ENCODE data around the gene EEFSEC. TPM values are rescaled to one million over a fixed set of nuclear protein-coding genes. Genes with fewer than 3 reads are reported as not detected.
A peak's percentile ranks its signal among the peaks of the same experiment; 100 is the strongest.

The EEFSEC gene
- total RNA-seq, 1 donor from 2014 or later = 15.6 TPM

- no peaks in the 10 kb centered on the region for H3K36me3 Mint-ChIP-seq (ENCODE audit: unreplicated experiment)
- DNase-seq (ENCODE audit: extremely low spot score, unreplicated experiment) = peak; percentile 8
- no peaks in the 10 kb centered on the region for H3K9me3 Mint-ChIP-seq (ENCODE audit: unreplicated experiment)
- TF ChIP-seq CTCF (IDR thresholded peaks at IDR 0.05) = no peak
- peaks cover 41% of the 10 kb centered on the region for H3K4me1 Mint-ChIP-seq (ENCODE audit: unreplicated experiment)
- no peak overlapping the region for H3K27ac Mint-ChIP-seq (ENCODE audit: unreplicated experiment)
- H3K27me3 Mint-ChIP-seq (ENCODE audit: unreplicated experiment) = no peaks in the 10 kb centered on the region
- H3K4me3 Mint-ChIP-seq (ENCODE audit: unreplicated experiment) = no peak overlapping the region
Observed at GRCh38 chr3:128235207-128235926, 82.1 kb downstream of the EEFSEC start.

DNA sequence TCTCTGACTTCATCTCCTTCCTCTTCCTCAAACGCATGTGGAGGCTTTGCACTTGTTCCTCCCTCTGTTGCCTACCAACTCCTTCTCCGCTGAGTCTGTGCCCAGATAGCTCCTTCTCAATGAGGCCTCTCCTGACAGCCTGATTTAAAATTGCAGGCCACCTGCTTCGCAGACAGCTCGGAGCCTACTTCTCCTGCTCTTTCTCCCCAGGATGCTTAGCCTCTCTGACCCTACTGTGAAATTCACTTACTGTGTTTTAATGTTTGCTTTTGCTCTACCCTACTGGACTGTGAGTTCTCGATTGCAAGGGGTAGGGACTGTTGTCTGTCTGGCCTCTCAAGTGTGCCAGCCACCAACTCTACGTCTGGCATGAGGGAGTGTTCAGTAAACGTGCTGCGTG lies 83.4 kb downstream of the EEFSEC start:
- H3K4me1 Mint-ChIP-seq (ENCODE audit: unreplicated experiment) = peaks cover 33% of the 10 kb centered on the region
- DNase-seq (ENCODE audit: extremely low spot score, unreplicated experiment) = peak; percentile 32
- TF ChIP-seq CTCF (IDR thresholded peaks at IDR 0.05) = no peak
- no peak overlapping the region for H3K27ac Mint-ChIP-seq (ENCODE audit: unreplicated experiment)
- no peaks in the 10 kb centered on the region for H3K9me3 Mint-ChIP-seq (ENCODE audit: unreplicated experiment)
- H3K36me3 Mint-ChIP-seq (ENCODE audit: unreplicated experiment) = no peaks in the 10 kb centered on the region
- H3K27me3 Mint-ChIP-seq (ENCODE audit: unreplicated experiment) = no peaks in the 10 kb centered on the region
- no peak overlapping the region for H3K4me3 Mint-ChIP-seq (ENCODE audit: unreplicated experiment)

GRCh38 chr3:128237348-128238183 lies 84.3 kb downstream of the EEFSEC start:
- H3K4me1 Mint-ChIP-seq (ENCODE audit: unreplicated experiment) = peaks cover 25% of the 10 kb centered on the region
- no peaks in the 10 kb centered on the region for H3K36me3 Mint-ChIP-seq (ENCODE audit: unreplicated experiment)
- TF ChIP-seq CTCF (IDR thresholded peaks at IDR 0.05) = no peak
- no peak overlapping the region for H3K27ac Mint-ChIP-seq (ENCODE audit: unreplicated experiment)
- no peak overlapping the region for H3K4me3 Mint-ChIP-seq (ENCODE audit: unreplicated experiment)
- DNase-seq (ENCODE audit: extremely low spot score, unreplicated experiment) = peak; percentile 25
- no peaks in the 10 kb centered on the region for H3K9me3 Mint-ChIP-seq (ENCODE audit: unreplicated experiment)
- no peaks in the 10 kb centered on the region for H3K27me3 Mint-ChIP-seq (ENCODE audit: unreplicated experiment)

- H3K27me3 Mint-ChIP-seq (ENCODE audit: unreplicated experiment) = no peaks in the 10 kb centered on the region
- H3K4me1 Mint-ChIP-seq (ENCODE audit: unreplicated experiment) = peaks cover 25% of the 10 kb centered on the region
- no peak overlapping the region for H3K27ac Mint-ChIP-seq (ENCODE audit: unreplicated experiment)
- no peak for TF ChIP-seq CTCF (IDR thresholded peaks at IDR 0.05)
- peak; percentile 11 for DNase-seq (ENCODE audit: extremely low spot score, unreplicated experiment)
- H3K36me3 Mint-ChIP-seq (ENCODE audit: unreplicated experiment) = no peaks in the 10 kb centered on the region
- H3K9me3 Mint-ChIP-seq (ENCODE audit: unreplicated experiment) = no peaks in the 10 kb centered on the region
- no peak overlapping the region for H3K4me3 Mint-ChIP-seq (ENCODE audit: unreplicated experiment)
Observed at GRCh38 chr3:128238184-128238489, 84.9 kb downstream of the EEFSEC start.

DNA sequence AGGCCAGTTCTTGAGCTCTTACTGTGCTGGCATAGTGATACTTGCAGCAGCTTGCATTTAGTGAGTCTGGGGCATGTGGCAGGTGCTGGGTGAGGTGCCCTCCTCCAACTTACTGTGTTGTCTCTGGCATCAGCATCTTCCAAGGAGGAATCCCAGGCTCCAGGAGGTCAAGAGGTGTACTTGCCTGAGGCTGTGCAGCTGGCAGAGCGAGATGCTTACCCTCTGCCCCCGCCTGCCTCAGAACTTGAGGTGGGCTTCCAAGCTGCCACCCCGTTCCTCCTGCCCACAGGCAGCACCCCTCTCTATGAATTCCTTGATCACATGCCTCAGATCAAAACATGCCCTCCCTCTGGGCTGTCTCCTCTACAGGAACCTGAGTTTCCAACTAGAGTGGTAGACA lies 86.0 kb downstream of the EEFSEC start:
- Mint-ChIP-seq H3K4me1 (ENCODE audit: unreplicated experiment) (peaks cover 26% of the 10 kb centered on the region), H3K9me3 (ENCODE audit: unreplicated experiment) (no peaks in the 10 kb centered on the region), H3K36me3 (ENCODE audit: unreplicated experiment) (no peaks in the 10 kb centered on the region), H3K27me3 (ENCODE audit: unreplicated experiment) (no peaks in the 10 kb centered on the region), H3K4me3 (ENCODE audit: unreplicated experiment) (no peak overlapping the region), H3K27ac (ENCODE audit: unreplicated experiment) (no peak overlapping the region)
- DNase-seq (ENCODE audit: extremely low spot score, unreplicated experiment) = peak; percentile 42
- TF ChIP-seq CTCF (IDR thresholded peaks at IDR 0.05) = no peak
